T-cell (primary cell): Measurements from ENCODE around the gene IRAK4. TPM values are rescaled to one million over a fixed set of nuclear protein-coding genes. Genes with fewer than 3 reads are reported as not detected.
"Not testable (repeated sequence)": the region's sequence is repeated elsewhere in the genome, so short reads cannot be mapped to it uniquely, and the experiment has no call there.

Source experiments
- ATAC-seq, 4 experiments: fragments of 200-7000 bp in 3 of 4; fragments of 150-1000 bp in 1 of 4; cut with Tn5 transposase; replicated peaks in 1 of 4; 1 replicate in 3 of 4; 2 replicates in 1 of 4; pipeline ENCODE4 v1.10.0; 2021; ENCODE audit warnings: moderate library complexity in 3 of 4, mild to moderate bottlenecking in 2 of 4, moderate number of reproducible peaks in 1 of 4
- CTCF ChIA-PET, 2 donors: fragments of 300-600 bp; sonication (Branson Sonifier 250); formaldehyde crosslinking; loops; one replicate each; lab custom pipeline; 2022; ENCODE audit warnings: antibody characterized with exemption in 2 of 2; lab: Charles Lee
- POLR2A ChIA-PET, 2 donors: fragments of 300-600 bp; sonication (Branson Sonifier 250); formaldehyde crosslinking; loops; one replicate each; lab custom pipeline; 2022; ENCODE audit warnings: antibody characterized with exemption in 2 of 2; lab: Charles Lee
- DNase-seq, 35 experiments: peaks; one replicate each; pipeline versions ENCODE4 v3.0.0 to v3.0.0-alpha.2; 2013 to 2023
- H3K27ac ChIP-seq: one replicate; pipeline ENCODE4 v1.5.1; 2013; ENCODE audit warnings: low read length
- H3K27me3 ChIP-seq, 2 experiments: replicated peaks in 1 of 2; 1 replicate in 1 of 2; 2 replicates in 1 of 2; pipeline versions ENCODE4 v1.6.1 to v1.7.0; 2013; ENCODE audit warnings: low read length in 1 of 2, mixed read lengths in 1 of 2; ENCODE audit not compliant: control insufficient read depth in 2 of 2, insufficient read depth in 2 of 2; ENCODE audit errors: extremely low read depth in 1 of 2
- H3K36me3 ChIP-seq, 2 donors: 1 replicate in 1 of 2; 2 replicates in 1 of 2; pipeline versions ENCODE4 v1.6.1 to v1.7.0; 2013; ENCODE audit warnings: low read length in 1 of 2; ENCODE audit not compliant: control insufficient read depth in 2 of 2, insufficient read depth in 1 of 2; ENCODE audit errors: extremely low read depth in 1 of 2
- H3K4me1 ChIP-seq, 2 experiments: 1 replicate in 1 of 2; 2 replicates in 1 of 2; pipeline versions ENCODE4 v1.6.1 to v1.7.0; 2013; ENCODE audit warnings: low read length in 2 of 2, mixed read lengths in 1 of 2; ENCODE audit not compliant: insufficient read depth in 2 of 2, control insufficient read depth in 1 of 2; ENCODE audit errors: extremely low read depth in 1 of 2
- H3K4me3 ChIP-seq, 2 donors: 1 replicate in 1 of 2; 2 replicates in 1 of 2; pipeline versions ENCODE4 v1.5.1 to v1.7.0; 2013; ENCODE audit warnings: mild to moderate bottlenecking in 2 of 2, low read length in 1 of 2, moderate library complexity in 1 of 2; ENCODE audit not compliant: control insufficient read depth in 1 of 2; ENCODE audit errors: extremely low read depth in 1 of 2
- H3K9me3 ChIP-seq: 2 replicates; pipeline ENCODE4 v1.7.0; 2013
- H3K27ac Mint-ChIP-seq, 2 donors: one replicate each; pipeline ENCODE4 v1.8.0; 2020 to 2021; ENCODE audit warnings: mild to moderate bottlenecking in 2 of 2, mixed read lengths in 2 of 2
- H3K27me3 Mint-ChIP-seq, 2 donors: one replicate each; pipeline ENCODE4 v1.8.0; 2021 to 2022; ENCODE audit warnings: mixed read lengths in 2 of 2
- H3K36me3 Mint-ChIP-seq: one replicate; pipeline ENCODE4 v1.8.0; 2021; ENCODE audit warnings: mixed read lengths
- H3K4me1 Mint-ChIP-seq, 3 donors: one replicate each; pipeline ENCODE4 v1.8.0; 2020 to 2022; ENCODE audit warnings: mixed read lengths in 3 of 3, mild to moderate bottlenecking in 1 of 3
- H3K4me3 Mint-ChIP-seq, 3 donors: one replicate each; pipeline ENCODE4 v1.8.0; 2020 to 2022; ENCODE audit warnings: mild to moderate bottlenecking in 3 of 3, mixed read lengths in 3 of 3, moderate library complexity in 3 of 3
- H3K9me3 Mint-ChIP-seq, 3 donors: one replicate each; pipeline ENCODE4 v1.8.0; 2020 to 2022; ENCODE audit warnings: mixed read lengths in 3 of 3
- WGBS: methylation state at CpG from one replicate; pipeline ENCODE4 v1.1.5; 2013; ENCODE audit warnings: missing lambda C conversion rate; ENCODE audit not compliant: insufficient coverage; 5-methylcytosine and 5-hydroxymethylcytosine counted together
- total RNA-seq, 35 experiments: library from RNA in 6 of 35; stranded (reverse) in 6 of 35; fragments of 120-200 nt in 1 of 35; gene quantifications; one replicate each; pipeline versions ENCODE4 v1.2.1 to v1.2.4 and lab custom pipeline; 2013 to 2026

Gene IRAK4
- total RNA-seq, 5 donors from 2014 or later (not counting 1 experiment from before 2014, with no cell fraction given), result 48.7 to 55.8 (median 49.8) TPM

DNA sequence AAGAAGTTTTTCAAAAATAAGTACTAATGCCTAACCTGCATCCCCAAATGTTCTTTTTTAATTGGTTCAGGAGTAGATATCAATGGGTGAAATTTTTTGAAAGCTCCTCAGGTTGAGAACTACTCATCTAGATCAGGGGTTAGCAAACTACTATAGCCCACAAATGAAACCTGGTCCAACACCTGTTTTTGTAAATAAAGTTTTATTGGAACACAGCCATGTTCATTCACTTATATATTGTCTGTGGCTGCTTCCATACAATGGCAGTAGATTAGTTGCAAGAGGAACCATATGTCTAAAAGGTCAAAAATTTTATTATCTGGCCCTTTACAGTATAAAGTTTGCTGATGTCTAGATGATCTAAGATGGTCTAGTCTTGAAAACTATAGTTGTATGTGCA, 13.9 kb upstream of the IRAK4 start:
- ChIA-PET POLR2A (no interaction called here), CTCF (no interaction called here)
- H3K36me3 Mint-ChIP-seq, result peaks cover 46% of the 10 kb centered on the region
- H3K27me3 Mint-ChIP-seq, result no peaks in the 10 kb centered on the region
- Histone ChIP-seq H3K4me3 (no peak overlapping the region), H3K9me3 (no peaks in the 10 kb centered on the region), H3K27ac (no peak overlapping the region), H3K27me3 (no peaks in the 10 kb centered on the region), H3K4me1 (no peaks in the 10 kb centered on the region), H3K36me3 (peaks cover 4 to 35% of the 10 kb centered on the region in 2 donors)
- H3K9me3 Mint-ChIP-seq, result no peaks in the 10 kb centered on the region
- DNase-seq (no peak), ATAC-seq (no peak)
- H3K27ac Mint-ChIP-seq, result no peak overlapping the region
- peaks cover 0 to 6% (median 2%) of the 10 kb centered on the region in 3 donors for H3K4me1 Mint-ChIP-seq
- H3K4me3 Mint-ChIP-seq, result no peak overlapping the region

DNA sequence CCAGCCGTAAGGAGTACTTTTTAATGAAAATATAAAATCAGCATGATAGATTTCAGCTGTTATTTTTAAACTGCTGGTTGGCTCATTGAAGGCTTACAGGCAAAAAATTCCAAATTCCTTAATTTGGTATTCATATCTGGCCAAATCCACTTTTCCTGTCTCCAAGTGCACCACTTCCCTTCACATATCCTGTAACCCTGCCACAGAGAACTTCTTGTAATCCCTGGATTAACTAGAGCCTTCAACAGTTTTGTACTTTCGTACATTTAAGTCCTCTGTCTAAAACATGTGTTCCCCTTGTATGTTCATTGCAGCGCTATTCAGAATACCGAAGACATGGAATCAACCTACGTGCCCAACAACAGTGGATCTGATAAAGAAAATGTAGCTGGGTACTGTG, 9.7 kb upstream of the IRAK4 start:
- Mint-ChIP-seq H3K36me3 (peaks cover 56% of the 10 kb centered on the region), H3K27ac (no peak overlapping the region), H3K27me3 (no peaks in the 10 kb centered on the region), H3K9me3 (peaks cover 0 to 5% (median 0%) of the 10 kb centered on the region in 3 donors), H3K4me1 (peaks cover 19 to 24% (median 24%) of the 10 kb centered on the region in 3 donors), H3K4me3 (no peak overlapping the region)
- peaks cover 4 to 15% of the 10 kb centered on the region in 2 donors for H3K36me3 ChIP-seq
- no peak overlapping the region for H3K4me3 ChIP-seq
- ATAC-seq (no peak), DNase-seq (no peak)
- H3K4me1 ChIP-seq, result peaks cover 0 to 2% of the 10 kb centered on the region in 2 experiments
- peaks cover 6% of the 10 kb centered on the region for H3K9me3 ChIP-seq
- WGBS, result 100% methylated on average over 4 of the region's 5 CpGs
- POLR2A ChIA-PET, result no interaction called here
- no peaks in the 10 kb centered on the region for H3K27me3 ChIP-seq
- CTCF ChIA-PET, result interaction anchor here in 1 of 2 donors (1.1 kb wide), 1 partner anchor 9 kb away, joined by 5 read pairs; no protein-coding TSS in a partner anchor
- no peak overlapping the region for H3K27ac ChIP-seq

DNA sequence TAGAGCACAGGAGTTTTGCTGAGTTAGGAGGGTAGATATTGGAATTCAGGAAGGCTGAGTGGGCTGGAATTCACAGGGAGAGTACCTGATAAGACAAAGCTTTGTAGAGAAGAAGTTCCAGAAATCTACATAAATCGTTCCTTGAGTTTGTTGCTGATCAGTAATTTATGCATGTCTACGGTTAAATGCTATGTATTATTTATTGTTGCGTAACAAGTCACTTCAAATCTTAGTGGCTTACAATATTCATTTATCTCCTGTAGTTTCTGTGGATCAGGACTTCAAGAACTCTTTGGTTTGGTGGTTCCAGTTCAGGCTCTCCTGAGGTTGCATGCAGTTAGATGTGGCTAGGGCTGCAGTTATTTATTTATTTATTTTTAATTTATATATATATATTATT, 7.9 kb upstream of the IRAK4 start:
- Mint-ChIP-seq H3K9me3 (peaks cover 0 to 5% (median 0%) of the 10 kb centered on the region in 3 donors), H3K36me3 (peaks cover 53% of the 10 kb centered on the region)
- POLR2A ChIA-PET, result no interaction called here

DNA sequence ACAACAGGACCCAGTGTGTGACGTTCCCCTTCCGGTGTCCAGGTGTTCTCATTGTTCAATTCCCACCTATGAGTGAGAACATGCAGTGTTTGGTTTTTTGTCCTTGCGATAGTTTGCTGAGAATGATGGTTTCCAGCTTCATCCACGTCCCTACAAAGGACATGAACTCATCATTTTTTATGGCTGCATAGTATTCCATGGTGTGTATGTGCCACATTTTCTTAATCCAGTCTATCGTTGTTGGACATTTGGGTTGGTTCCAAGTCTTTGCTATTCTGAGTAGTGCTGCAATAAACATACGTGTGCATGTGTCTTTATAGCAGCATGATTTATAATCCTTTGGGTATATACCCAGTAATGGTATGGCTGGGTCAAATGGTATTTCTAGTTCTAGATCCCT, 7.4 kb upstream of the IRAK4 start:
- POLR2A ChIA-PET, H3K4me1 ChIP-seq: not testable (repeated sequence)
- peaks cover 11% of the 10 kb centered on the region for H3K9me3 ChIP-seq

More for the DNA sequence above, 7.9 kb upstream of the IRAK4 start:
- Mint-ChIP-seq H3K27ac (peak overlapping the region in 1 of 2 donors; percentile 2), H3K4me1 (peaks cover 35 to 42% (median 41%) of the 10 kb centered on the region in 3 donors), H3K4me3 (no peak overlapping the region), H3K27me3 (no peaks in the 10 kb centered on the region)
- Histone ChIP-seq H3K9me3 (peaks cover 10% of the 10 kb centered on the region), H3K27ac (no peak overlapping the region), H3K27me3 (no peaks in the 10 kb centered on the region), H3K4me3 (no peak overlapping the region), H3K36me3 (peaks cover 0 to 4% of the 10 kb centered on the region in 2 donors), H3K4me1 (peaks cover 0 to 2% of the 10 kb centered on the region in 2 experiments)
- no peak for DNase-seq
- CTCF ChIA-PET, result no interaction called here
- no peak for ATAC-seq
- no CpG with 5 or more reads among the region's 3 CpGs for WGBS

GRCh38 chr12:43754015-43754414, 4.7 kb upstream of the IRAK4 start:
- no peak overlapping the region for H3K4me3 Mint-ChIP-seq
- Histone ChIP-seq H3K9me3 (peaks cover 11% of the 10 kb centered on the region), H3K4me3 (no peak overlapping the region), H3K4me1 (peaks cover 9 to 10% of the 10 kb centered on the region in 2 experiments), H3K27me3 (no peaks in the 10 kb centered on the region), H3K36me3 (peaks cover 0 to 4% of the 10 kb centered on the region in 2 donors), H3K27ac (no peak overlapping the region)
- peaks cover 0 to 5% (median 0%) of the 10 kb centered on the region in 3 donors for H3K9me3 Mint-ChIP-seq
- H3K27me3 Mint-ChIP-seq, result no peaks in the 10 kb centered on the region
- peaks cover 62 to 69% (median 65%) of the 10 kb centered on the region in 3 donors for H3K4me1 Mint-ChIP-seq
- ChIA-PET CTCF (no interaction called here), POLR2A (no interaction called here)
- no peak for DNase-seq
- H3K36me3 Mint-ChIP-seq, result peaks cover 51% of the 10 kb centered on the region
- no peak for ATAC-seq
- WGBS, result 100% methylated on average over 2 of the region's 3 CpGs
- H3K27ac Mint-ChIP-seq, result no peak overlapping the region

More for the DNA sequence above, 7.4 kb upstream of the IRAK4 start:
- H3K27ac Mint-ChIP-seq, DNase-seq, H3K4me3 Mint-ChIP-seq, H3K27ac ChIP-seq, ATAC-seq, H3K9me3 Mint-ChIP-seq, H3K27me3 ChIP-seq, H3K27me3 Mint-ChIP-seq, CTCF ChIA-PET, H3K4me3 ChIP-seq, H3K36me3 ChIP-seq: not testable (repeated sequence)
- Mint-ChIP-seq H3K4me1 (peaks cover 40 to 47% (median 46%) of the 10 kb centered on the region in 3 donors), H3K36me3 (peaks cover 54% of the 10 kb centered on the region)
- no CpG with 5 or more reads among the region's 6 CpGs for WGBS

DNA sequence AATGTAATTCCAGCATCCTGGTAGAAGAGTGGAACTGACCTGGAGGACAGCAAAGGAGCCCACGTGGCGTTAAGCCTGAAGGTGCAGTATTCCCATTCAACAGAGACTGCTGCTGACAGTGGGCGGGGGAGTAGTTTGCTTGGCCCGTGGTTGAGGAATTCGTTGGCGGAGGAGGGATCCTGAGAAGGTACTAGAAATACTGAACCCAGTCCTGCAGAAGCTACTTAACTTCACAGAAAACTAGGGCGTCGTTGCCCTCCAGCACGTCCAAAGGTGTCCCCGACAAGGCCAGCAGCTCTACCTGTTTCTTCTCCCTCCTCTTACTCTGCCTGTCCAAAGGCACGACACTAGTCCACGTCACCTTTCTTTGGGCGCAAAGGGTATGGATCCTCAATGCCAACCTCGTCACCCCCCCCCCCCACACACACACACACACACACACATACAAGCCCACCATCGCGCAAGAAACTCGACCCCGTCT, 464 bp upstream of the IRAK4 start:
- Mint-ChIP-seq H3K9me3 (no peaks in the 10 kb centered on the region), H3K27ac (peak overlapping the region; percentile 99), H3K4me1 (peaks cover 84 to 87% (median 86%) of the 10 kb centered on the region in 3 donors), H3K36me3 (peaks cover 22% of the 10 kb centered on the region), H3K4me3 (peak overlapping the region; percentile 97 to 98 (median 98)), H3K27me3 (no peaks in the 10 kb centered on the region)
- WGBS, result 0% methylated on average over 8 of the region's 18 CpGs
- DNase-seq, result peak in 1 of 35 experiments; percentile 14
- H3K4me3 ChIP-seq, result peak overlapping the region; percentile 64 to 93
- no peaks in the 10 kb centered on the region for H3K27me3 ChIP-seq
- peaks cover 27 to 34% of the 10 kb centered on the region in 2 experiments for H3K4me1 ChIP-seq
- peak; percentile 8 to 24 (median 16) for ATAC-seq
- peaks cover 6% of the 10 kb centered on the region for H3K9me3 ChIP-seq
- peak overlapping the region; percentile 98 for H3K27ac ChIP-seq
- ChIA-PET POLR2A (interaction anchor here (0.6 to 2.1 kb wide), 3 partner anchors 48 to 51 kb away, joined by 6 to 17 read pairs (median 7); partner anchors contain the start of gene TWF1 (in 2 of the 2)), CTCF (interaction anchor here in 1 of 2 donors (0.7 to 1.6 kb wide), 6 partner anchors 9 to 125 kb away, joined by 3 to 7 read pairs (median 4); no protein-coding TSS in a partner anchor)
- H3K36me3 ChIP-seq, result peaks cover 0 to 4% of the 10 kb centered on the region in 2 donors
